GM18519 (cell line): Measurements from ENCODE around the gene SH3BGRL.
"Not testable (repeated sequence)": the region's sequence is repeated elsewhere in the genome, so short reads cannot be mapped to it uniquely, and the experiment has no call there.

Source experiments
- ATAC-seq: cut with Tn5 transposase; IDR thresholded peaks from one replicate; pipeline ENCODE4 v1.9.1; 2021; ENCODE audit warnings: mild to moderate bottlenecking, moderate library complexity; ENCODE audit not compliant: unreplicated experiment, low FRiP score

SH3BGRL gene

GRCh38 chrX:81259020-81259713 is 57.3 kb downstream of the SH3BGRL start:
- ATAC-seq: no peak

DNA sequence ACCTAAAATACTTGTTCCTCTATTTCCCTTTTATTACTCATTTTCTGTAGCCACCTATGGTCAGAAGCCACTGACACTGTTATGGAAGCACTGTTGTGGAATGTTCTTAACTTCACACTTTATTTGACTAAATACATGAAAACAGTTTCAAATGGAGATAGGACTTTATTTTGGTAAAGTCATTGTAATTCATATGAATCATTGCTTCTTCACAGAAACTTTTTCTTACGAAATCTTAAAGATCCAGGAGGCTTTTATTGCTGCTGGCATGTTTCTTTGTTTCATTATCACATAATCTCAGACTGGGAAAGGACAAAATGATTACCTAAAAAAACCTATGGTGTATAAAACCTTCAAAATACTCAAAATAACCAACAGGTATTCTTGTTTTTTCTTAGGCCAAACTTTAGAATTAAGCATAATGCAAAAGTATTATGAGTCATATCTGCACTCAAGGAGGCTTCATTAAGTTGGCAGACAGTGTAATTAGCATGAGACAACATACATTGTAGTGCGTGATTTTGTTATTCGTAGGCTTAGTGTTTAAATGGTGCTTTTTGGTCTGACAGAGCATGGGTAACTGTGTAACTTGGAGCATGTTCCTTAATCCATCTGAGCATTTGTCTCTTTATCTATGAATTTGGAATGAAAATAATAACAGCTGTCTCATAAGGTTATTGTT is 58.0 kb downstream of the SH3BGRL start:
- ATAC-seq: no peak

DNA sequence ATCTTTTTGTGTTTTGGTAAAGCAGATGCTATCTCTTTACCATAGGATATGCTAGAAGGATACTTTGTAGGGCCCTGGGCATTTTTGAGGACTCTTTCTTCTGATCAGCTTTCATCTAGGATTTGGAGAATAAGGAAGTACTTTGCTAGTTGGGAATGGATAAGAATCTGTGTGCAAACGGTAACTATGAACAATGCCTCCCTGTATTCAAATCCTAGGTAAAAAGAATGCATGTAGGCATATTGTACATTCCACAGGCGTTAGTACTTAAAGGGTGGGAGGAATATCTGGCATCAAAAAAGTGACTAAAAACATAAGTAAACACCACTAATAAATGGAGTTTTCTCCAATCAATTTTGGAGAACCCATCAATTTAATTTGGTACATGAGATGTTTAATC is 59.7 kb downstream of the SH3BGRL start:
- no peak for ATAC-seq

DNA sequence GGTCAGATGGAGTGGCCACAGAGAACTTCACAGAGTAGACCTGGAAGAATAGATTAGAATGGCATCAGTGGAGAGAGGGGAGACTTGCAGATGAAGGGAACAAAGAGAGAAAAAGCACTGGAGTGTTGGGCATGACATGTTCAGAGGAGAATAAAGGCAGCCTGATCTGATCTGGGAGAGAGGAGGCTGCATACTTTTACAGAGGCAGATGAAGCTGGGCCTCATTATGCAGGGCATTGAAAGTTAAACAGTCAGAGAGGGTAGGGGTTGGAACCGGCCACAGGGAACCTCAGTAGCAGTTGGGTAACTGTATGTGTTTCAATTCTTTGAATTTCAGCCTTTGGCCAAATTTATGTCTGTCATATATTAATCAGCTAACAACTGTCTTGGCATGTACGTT is 61.2 kb downstream of the SH3BGRL start:
- no peak for ATAC-seq

DNA sequence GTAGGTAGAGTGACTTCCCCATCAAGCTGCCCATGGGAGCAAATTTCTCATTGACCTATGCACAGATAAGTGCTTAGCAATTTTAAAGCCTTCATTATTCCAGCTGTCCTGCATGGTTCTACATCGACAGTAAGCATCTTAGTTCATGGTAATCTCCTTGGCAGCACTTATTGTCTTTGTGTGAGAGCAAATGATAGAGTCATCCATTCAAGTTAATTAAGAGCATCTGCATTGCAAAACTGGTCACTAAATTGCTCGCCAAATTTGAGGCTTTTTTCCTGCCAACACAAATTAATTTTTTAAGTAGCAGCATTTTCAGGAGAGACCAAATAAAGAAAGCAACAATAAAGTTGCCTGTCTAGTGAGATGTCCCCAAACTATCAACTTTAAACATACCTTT is 76.7 kb downstream of the SH3BGRL start:
- ATAC-seq: no peak

DNA sequence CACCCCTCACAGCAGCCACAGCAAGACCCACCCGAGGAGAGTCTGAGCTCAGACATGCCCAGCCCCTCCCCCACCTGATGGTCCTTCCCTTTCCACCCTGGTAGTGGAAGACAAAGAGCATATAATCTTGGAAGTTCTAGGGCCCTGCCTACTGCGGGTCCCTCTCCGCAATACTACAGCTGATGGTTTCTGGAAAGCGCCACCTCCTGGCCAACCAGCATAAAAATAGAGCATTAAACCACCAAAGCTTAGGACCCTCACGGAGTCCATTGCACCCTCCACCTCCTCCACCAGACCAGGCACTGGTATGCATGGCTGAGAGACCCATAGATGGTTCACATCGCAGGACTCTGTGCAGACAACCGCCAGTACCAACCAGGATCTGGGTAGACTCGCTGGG is 78.2 kb downstream of the SH3BGRL start:
- no peak for ATAC-seq

- no peak for ATAC-seq
Measured at GRCh38 chrX:81286075-81286474, 84.2 kb downstream of the SH3BGRL start.

DNA sequence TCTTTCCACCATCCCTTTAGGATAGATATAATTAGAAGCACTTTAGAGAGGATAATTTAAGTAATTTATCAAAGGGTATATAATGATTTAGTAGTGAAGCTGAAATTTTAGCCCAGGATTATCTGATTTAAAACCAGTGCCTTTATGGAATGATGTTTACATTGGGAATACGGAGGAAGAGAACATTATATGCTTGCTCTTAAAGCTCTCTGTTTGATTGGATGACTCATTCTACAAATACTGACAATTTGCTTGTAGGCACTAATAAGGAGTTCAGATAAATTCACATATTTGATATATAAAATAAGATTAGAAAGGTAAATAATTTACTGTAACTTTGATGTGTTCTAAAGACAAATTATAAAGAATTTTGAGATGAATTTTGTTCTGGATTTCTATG is 84.7 kb downstream of the SH3BGRL start:
- no peak for ATAC-seq

- no peak for ATAC-seq
Measured at GRCh38 chrX:81291996-81292395, 90.1 kb downstream of the SH3BGRL start.

DNA sequence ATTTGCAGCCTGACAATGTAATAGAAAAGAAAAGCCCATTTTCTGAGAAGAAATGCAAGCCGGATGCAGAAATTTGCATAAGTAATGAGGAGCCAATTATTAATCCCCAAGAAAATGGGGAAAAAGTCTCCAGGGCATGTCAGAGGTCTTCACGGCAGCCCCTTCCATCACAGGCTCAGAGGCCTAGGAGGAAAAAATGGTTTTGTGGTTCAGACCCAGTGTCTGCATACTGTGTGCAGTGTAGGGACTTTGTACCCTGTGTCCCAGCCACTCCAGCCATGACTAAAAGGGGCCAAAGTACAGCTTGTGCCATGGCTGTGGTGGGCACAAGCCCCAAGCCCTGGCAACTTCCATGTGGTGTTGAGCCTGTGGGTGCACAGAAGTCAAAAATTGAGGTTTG is 92.2 kb downstream of the SH3BGRL start:
- no peak for ATAC-seq

DNA sequence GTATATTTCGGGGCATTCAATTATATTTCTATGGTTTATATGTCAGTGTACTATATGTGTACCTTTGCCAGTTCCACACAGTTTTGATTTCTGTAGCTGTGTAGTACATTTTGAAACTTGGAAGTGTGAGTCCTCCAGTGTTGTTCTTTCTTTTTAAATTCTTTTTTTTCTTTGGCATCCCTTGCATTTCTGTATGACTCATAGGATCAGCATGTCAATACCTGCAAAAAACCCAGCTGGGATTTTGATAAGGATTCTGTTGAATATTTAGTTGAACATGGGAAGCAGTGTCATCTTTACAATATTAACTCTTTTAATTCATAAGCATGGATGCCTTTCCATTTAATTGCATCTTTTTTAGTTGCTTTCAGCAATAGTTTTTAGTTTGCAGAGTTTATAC is 100.0 kb downstream of the SH3BGRL start:
- no peak for ATAC-seq

DNA sequence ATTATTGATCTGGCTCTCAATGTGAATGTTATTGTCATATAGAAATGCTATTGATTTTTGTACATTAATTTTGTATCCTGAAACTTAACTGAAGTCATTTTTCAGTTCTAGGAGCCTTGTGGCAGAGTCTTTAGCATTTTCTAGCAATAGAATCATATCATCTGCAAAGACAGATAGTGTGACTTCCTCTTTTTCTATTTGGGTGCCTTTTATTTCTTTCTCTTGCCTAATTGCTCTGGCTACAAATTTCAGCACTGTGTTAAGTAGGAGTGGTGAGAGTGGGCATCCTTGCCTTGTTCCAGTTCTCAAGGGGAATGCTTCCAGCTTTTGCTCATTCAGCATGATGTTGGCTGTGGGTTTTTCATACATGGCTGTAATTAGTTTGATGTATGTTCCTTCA is 102.7 kb downstream of the SH3BGRL start:
- ATAC-seq: no peak

GRCh38 chrX:81305240-81305639 is 103.3 kb downstream of the SH3BGRL start:
- ATAC-seq: no peak

- ATAC-seq: no peak
Measured at GRCh38 chrX:81308086-81308829, 106.4 kb downstream of the SH3BGRL start.

DNA sequence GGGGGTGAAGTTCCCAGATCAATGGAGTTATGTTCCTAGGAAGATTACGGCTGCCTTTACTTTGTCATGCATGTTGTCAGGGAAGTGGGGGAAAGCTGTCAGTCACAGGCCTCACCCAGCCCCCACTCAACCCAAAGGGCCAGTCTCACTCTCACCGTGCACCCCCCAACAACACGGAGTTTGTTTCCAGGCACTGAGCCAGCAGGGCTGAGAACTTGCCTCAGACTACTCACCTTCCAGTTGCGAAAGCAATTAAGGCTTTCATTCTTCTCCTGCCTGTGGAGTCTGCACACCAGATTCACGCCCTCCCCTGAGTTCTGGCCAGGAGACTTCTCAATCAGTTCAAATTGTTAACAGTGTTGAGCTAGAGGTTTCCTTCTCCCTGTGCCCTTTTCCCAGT is 114.3 kb downstream of the SH3BGRL start:
- no peak for ATAC-seq

GRCh38 chrX:81331653-81332052 is 129.8 kb downstream of the SH3BGRL start:
- not testable (repeated sequence) for ATAC-seq

- ATAC-seq: no peak
Measured at GRCh38 chrX:81336455-81337152, 134.7 kb downstream of the SH3BGRL start.

DNA sequence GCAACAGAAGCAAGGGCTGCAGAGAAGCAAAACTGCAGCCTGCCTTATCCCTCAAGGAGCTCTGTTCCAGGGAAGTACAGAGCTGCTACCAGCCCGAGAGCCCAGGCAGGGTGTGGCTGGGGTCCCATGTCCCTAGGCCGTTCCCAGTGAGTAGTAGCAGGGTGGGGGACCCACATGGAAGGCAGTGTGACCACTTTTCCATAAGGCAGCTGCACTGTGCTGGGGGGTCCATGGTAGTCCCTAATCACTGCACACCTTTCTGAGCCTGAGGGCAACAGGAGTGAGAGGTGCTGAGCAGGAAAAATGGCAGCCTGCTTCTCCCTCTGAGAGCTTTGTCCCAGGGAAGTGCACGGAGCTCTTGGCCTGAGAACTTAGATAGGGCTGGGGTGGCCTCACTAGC is 135.9 kb downstream of the SH3BGRL start:
- ATAC-seq: no peak

DNA sequence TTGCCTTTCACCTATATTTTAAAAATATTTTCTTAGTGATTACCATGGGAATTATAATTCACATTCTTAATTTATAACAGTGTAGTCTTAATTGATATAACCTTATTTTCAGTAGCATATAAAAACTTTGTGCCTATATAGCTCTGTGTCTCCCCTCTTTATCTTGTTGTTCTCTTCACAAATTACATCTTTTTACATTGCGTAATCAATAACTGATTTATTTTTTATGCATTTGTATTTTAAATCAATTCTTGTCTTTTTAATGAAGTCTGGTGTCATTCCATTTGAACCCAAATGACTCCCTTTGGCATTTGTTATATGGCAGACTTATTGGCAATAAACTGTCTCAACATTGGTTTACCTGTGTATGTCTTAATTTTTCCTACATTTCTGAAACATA is 137.0 kb downstream of the SH3BGRL start:
- ATAC-seq: no peak

DNA sequence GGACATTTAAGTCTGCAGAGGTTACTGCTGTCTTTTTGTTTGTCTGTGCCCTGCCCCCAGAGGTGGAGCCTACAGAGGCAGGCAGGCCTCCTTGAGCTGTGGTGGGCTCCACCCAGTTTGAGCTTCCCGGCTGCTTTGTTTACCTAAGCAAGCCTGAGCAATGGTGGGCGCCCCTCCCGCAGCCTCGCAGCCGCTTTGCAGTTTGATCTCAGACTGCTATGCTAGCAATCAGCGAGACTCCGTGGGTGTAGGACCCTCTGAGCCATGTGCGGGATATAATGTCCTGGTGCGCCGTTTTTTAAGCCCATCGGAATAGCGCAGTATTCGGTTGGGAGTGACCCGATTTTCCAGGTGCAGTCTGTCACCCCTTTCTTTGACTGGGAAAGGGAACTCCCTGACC is 143.4 kb downstream of the SH3BGRL start:
- not testable (repeated sequence) for ATAC-seq
